ENCODE data around the gene REG1B. TPM values are rescaled to one million over a fixed set of nuclear protein-coding genes. Genes with fewer than 3 reads are reported as not detected.

Gene REG1B
- total RNA-seq, 1 experiment from 2014 or later: not detected

- Histone ChIP-seq H3K23me2 (ENCODE audit: insufficient read length, low read depth, low read length, poor library complexity, severe bottlenecking) (no peaks in the 10 kb centered on the region), H3K27me3 (ENCODE audit: insufficient read depth, low read length) (no peaks in the 10 kb centered on the region), H3K9me3 (ENCODE audit: control insufficient read depth, low read depth, low read length) (no peaks in the 10 kb centered on the region), H3K14ac (ENCODE audit: insufficient read depth, low read length) (no peak overlapping the region), H2AK5ac (ENCODE audit: insufficient read length, low read length) (no peak overlapping the region), H2BK5ac (ENCODE audit: insufficient read length, low read length) (no peak overlapping the region), H2AFZ (ENCODE audit: low read length) (no peak overlapping the region), H3K79me1 (ENCODE audit: insufficient read depth, low read depth, low read length, poor library complexity, severe bottlenecking) (no peaks in the 10 kb centered on the region), H3K4me2 (ENCODE audit: insufficient read depth, insufficient read length, low read length) (no peak overlapping the region), H4K5ac (ENCODE audit: insufficient read length, low read depth, low read length) (no peak overlapping the region), H2BK12ac (ENCODE audit: insufficient read length, low read depth, low read length) (no peak overlapping the region), H3T11ph (ENCODE audit: low read length) (no peak overlapping the region), H3K18ac (ENCODE audit: insufficient read length, low read depth, low read length) (no peak overlapping the region), H4K8ac (replicated peaks; ENCODE audit: insufficient read length, low read depth, low read length) (no peak overlapping the region), H3K56ac (ENCODE audit: insufficient read length, low read depth, low read length) (no peak overlapping the region), H2BK120ac (ENCODE audit: low read depth, low read length, poor library complexity, severe bottlenecking) (no peak overlapping the region), H3K27ac (ENCODE audit: insufficient read length, low read depth, low read length) (no peak overlapping the region), H3K4ac (ENCODE audit: low read depth, low read length) (no peak overlapping the region), H4K91ac (ENCODE audit: insufficient read length, low read depth, low read length) (no peak overlapping the region), H2BK20ac (ENCODE audit: low read depth, low read length, poor library complexity, severe bottlenecking) (no peak overlapping the region), H3K9ac (ENCODE audit: extremely low read depth, insufficient read length, low read length) (no peak overlapping the region), H3K4me1 (ENCODE audit: insufficient read depth, low read length) (no peaks in the 10 kb centered on the region), H2BK15ac (ENCODE audit: low read depth, low read length) (no peak overlapping the region), H4K20me1 (ENCODE audit: control insufficient read depth, insufficient read depth, insufficient read length) (no peaks in the 10 kb centered on the region), H3K79me2 (ENCODE audit: insufficient read depth, low read length) (no peaks in the 10 kb centered on the region), H3K23ac (ENCODE audit: insufficient read length, low read depth, low read length) (no peak overlapping the region)
- H3K4me1 Mint-ChIP-seq: peaks cover 8% of the 10 kb centered on the region in 2 experiments
- H3K36me3 Mint-ChIP-seq (ENCODE audit: insufficient read depth in 1 of 3, low read depth in 3 of 3): no peaks in the 10 kb centered on the region; a peak in 1 of 7 replicates
- DNase-seq: no peak
- peaks cover 2% of the 10 kb centered on the region for H3K27me3 Mint-ChIP-seq (ENCODE audit: low read depth)
- H3K27ac Mint-ChIP-seq: no peak overlapping the region
- H3K9me3 Mint-ChIP-seq: peaks cover 9 to 15% of the 10 kb centered on the region in 2 experiments; a peak in 4 of 5 replicates
- no peak overlapping the region for H3K4me3 Mint-ChIP-seq
- no CpG with 5 or more reads among the region's 5 CpGs for WGBS (ENCODE audit: extremely low coverage, insufficient read length, low lambda C conversion rate)
- TF ChIP-seq, protein P1, sequence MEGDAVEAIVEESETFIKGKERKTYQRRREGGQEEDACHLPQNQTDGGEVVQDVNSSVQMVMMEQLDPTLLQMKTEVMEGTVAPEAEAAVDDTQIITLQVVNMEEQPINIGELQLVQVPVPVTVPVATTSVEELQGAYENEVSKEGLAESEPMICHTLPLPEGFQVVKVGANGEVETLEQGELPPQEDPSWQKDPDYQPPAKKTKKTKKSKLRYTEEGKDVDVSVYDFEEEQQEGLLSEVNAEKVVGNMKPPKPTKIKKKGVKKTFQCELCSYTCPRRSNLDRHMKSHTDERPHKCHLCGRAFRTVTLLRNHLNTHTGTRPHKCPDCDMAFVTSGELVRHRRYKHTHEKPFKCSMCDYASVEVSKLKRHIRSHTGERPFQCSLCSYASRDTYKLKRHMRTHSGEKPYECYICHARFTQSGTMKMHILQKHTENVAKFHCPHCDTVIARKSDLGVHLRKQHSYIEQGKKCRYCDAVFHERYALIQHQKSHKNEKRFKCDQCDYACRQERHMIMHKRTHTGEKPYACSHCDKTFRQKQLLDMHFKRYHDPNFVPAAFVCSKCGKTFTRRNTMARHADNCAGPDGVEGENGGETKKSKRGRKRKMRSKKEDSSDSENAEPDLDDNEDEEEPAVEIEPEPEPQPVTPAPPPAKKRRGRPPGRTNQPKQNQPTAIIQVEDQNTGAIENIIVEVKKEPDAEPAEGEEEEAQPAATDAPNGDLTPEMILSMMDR (conservative IDR thresholded peaks at IDR 0.05): no peak
These were observed 4.8 kb downstream of the REG1B start for GRCh38 chr2:79082987-79083386.

Data from H9 (cell line).